Lung (tissue), 12 donors: ENCODE measurements around the gene SLX9. TPM values are rescaled to one million over a fixed set of nuclear protein-coding genes. Genes with fewer than 3 reads are reported as not detected.

ENCODE experiments used
- ATAC-seq: fragments of 200-7000 bp; cut with Tn5 transposase; one replicate; pipeline ENCODE4 v1.9.1; 2020; ENCODE audit warnings: moderate number of reproducible peaks; ENCODE audit not compliant: insufficient read depth, low FRiP score
- DNase-seq, 3 donors: peaks; one replicate each; pipeline ENCODE4 v3.0.0-alpha.2; 2013 to 2017
- H3K27ac ChIP-seq, 2 donors: one replicate each; pipeline ENCODE4 v1.5.1; 2013; ENCODE audit warnings: mild to moderate bottlenecking in 2 of 2, moderate library complexity in 2 of 2, control low read depth in 1 of 2, inconsistent platforms in 1 of 2, low read depth in 1 of 2, low read length in 1 of 2
- H3K27me3 ChIP-seq, 3 donors: one replicate each; pipeline ENCODE4 v1.5.1; 2013; ENCODE audit warnings: low read length in 2 of 3; ENCODE audit not compliant: control insufficient read depth in 3 of 3, insufficient read depth in 3 of 3
- H3K36me3 ChIP-seq, 4 donors: one replicate each; pipeline ENCODE4 v1.5.1; 2013; ENCODE audit warnings: low read length in 4 of 4, mild to moderate bottlenecking in 1 of 4, moderate library complexity in 1 of 4; ENCODE audit not compliant: control insufficient read depth in 4 of 4, insufficient read depth in 4 of 4
- H3K4me1 ChIP-seq, 5 donors: one replicate each; pipeline ENCODE4 v1.5.1; 2013; ENCODE audit warnings: low read length in 5 of 5, mild to moderate bottlenecking in 2 of 5, moderate library complexity in 1 of 5; ENCODE audit not compliant: control insufficient read depth in 5 of 5, insufficient read depth in 5 of 5
- H3K4me3 ChIP-seq: one replicate; pipeline ENCODE4 v1.5.1; 2013; ENCODE audit warnings: mild to moderate bottlenecking, control low read depth, moderate library complexity
- H3K9ac ChIP-seq, 2 donors: one replicate each; pipeline ENCODE4 v1.5.1; 2013; ENCODE audit warnings: low read length in 2 of 2, control low read depth in 1 of 2; ENCODE audit not compliant: insufficient read depth in 1 of 2
- H3K9me3 ChIP-seq, 4 donors: one replicate each; pipeline ENCODE4 v1.5.1; 2013; ENCODE audit warnings: low read length in 3 of 4, mild to moderate bottlenecking in 1 of 4, moderate library complexity in 1 of 4; ENCODE audit not compliant: control insufficient read depth in 4 of 4, insufficient read depth in 3 of 4
- CTCF ChIP-seq: IDR thresholded peaks from 2 replicates; pipeline ENCODE4 v1.5.1; 2012; ENCODE audit warnings: mild to moderate bottlenecking; ENCODE audit errors: control extremely low read depth, extremely low read depth
- WGBS, 2 donors: extraction: QIAGEN DNeasy Blood & Tissue Kit; methylation state at CpG; one replicate each; pipeline ENCODE4 v1.1.7; 2013; 5-methylcytosine and 5-hydroxymethylcytosine counted together
- polyA plus RNA-seq, 2 donors: library from polyadenylated mRNA; stranded (reverse); fragments of 200-250 nt; gene quantifications; one replicate each; pipeline ENCODE4 v1.2.1, GENCODE V29; 2013
- total RNA-seq, 2 donors: library from RNA; depleted of rRNA in 1 of 2; stranded (reverse); fragments of >200 nt in 1 of 2; gene quantifications; one replicate each; pipeline ENCODE4 v1.2.1, GENCODE V29; 2014 to 2021
- donor health status: control.
- donor health status: control.
- donor health status: Bipolar disorder and iron deficiency.
- donor health status: healthy.
- donor health status: DM: yes; HTN: yes; CAD: no.

The SLX9 gene
- total and polyA plus RNA-seq, 4 donors: 10.3 to 36.9 (median 27.0) TPM

- no peak overlapping the region for H3K4me3 ChIP-seq
Measured at GRCh38 chr21:44959376-44960091, 19.7 kb downstream of the SLX9 start.

GRCh38 chr21:44960141-44961092, 20.6 kb downstream of the SLX9 start:
- Histone ChIP-seq H3K27me3 (no peaks in the 10 kb centered on the region), H3K36me3 (peaks cover 0 to 22% (median 4%) of the 10 kb centered on the region in 4 donors), H3K9me3 (no peaks in the 10 kb centered on the region), H3K9ac (no peak overlapping the region), H3K4me3 (no peak overlapping the region), H3K27ac (no peak overlapping the region), H3K4me1 (peaks cover 7 to 42% (median 22%) of the 10 kb centered on the region in 5 donors)
- 93 to 94% methylated on average over 23 of the region's 23 CpGs for WGBS, 2 donors
- ATAC-seq (no peak), DNase-seq (no peak)
- no peak for TF ChIP-seq CTCF

More at GRCh38 chr21:44959376-44960091, 19.7 kb downstream of the SLX9 start:
- Histone ChIP-seq H3K27ac (peak overlapping the region; percentile 0 to 47), H3K9ac (no peak overlapping the region), H3K27me3 (no peaks in the 10 kb centered on the region), H3K9me3 (no peaks in the 10 kb centered on the region), H3K36me3 (peaks cover 0 to 24% (median 3%) of the 10 kb centered on the region in 4 donors), H3K4me1 (peaks cover 7 to 45% (median 22%) of the 10 kb centered on the region in 5 donors)
- ATAC-seq (no peak), DNase-seq (no peak)
- 94 to 96% methylated on average over 26 of the region's 26 CpGs for WGBS, 2 donors
- no peak for TF ChIP-seq CTCF

GRCh38 chr21:44962403-44962966, 22.7 kb downstream of the SLX9 start:
- H3K4me1 ChIP-seq: peaks cover 7 to 47% (median 22%) of the 10 kb centered on the region in 5 donors
- H3K36me3 ChIP-seq: peaks cover 0 to 15% (median 7%) of the 10 kb centered on the region in 4 donors
- DNase-seq (peak; percentile 73 to 84 (median 80)), ATAC-seq (peak; percentile 9)
- H3K9ac ChIP-seq: no peak overlapping the region
- no peak for TF ChIP-seq CTCF
- H3K4me3 ChIP-seq: no peak overlapping the region
- WGBS, 2 donors: 63 to 88% methylated on average over 9 of the region's 9 CpGs
- peak overlapping the region; percentile 59 to 68 for H3K27ac ChIP-seq
- H3K9me3 ChIP-seq: no peaks in the 10 kb centered on the region
- no peaks in the 10 kb centered on the region for H3K27me3 ChIP-seq
